Ramos (cell line): ENCODE data around the gene ZDHHC8.

Experiments used
- in situ Hi-C: fragments of 300-500 bp; cut with MboI; formaldehyde crosslinking; loops from one replicate; pipeline ENCODE4 v1.14.3; 2022; ENCODE audit warnings: low sequenced_read_pairs; ENCODE audit not compliant: unreplicated experiment

The ZDHHC8 gene

GRCh38 chr22:20094197-20094807 is 37.3 kb upstream of the ZDHHC8 start:
- in situ Hi-C loops = no loop called here

- in situ Hi-C loops = no loop called here
These were observed 36.1 kb upstream of the ZDHHC8 start for GRCh38 chr22:20095521-20095920.

GRCh38 chr22:20096574-20097420 is 34.8 kb upstream of the ZDHHC8 start:
- in situ Hi-C loops = no loop called here

- in situ Hi-C loops = no loop called here
These were observed 32.4 kb upstream of the ZDHHC8 start for GRCh38 chr22:20099099-20099711.

- in situ Hi-C loops = no loop called here
These were observed 30.0 kb upstream of the ZDHHC8 start for GRCh38 chr22:20101638-20102037.

- in situ Hi-C loops = no loop called here
These were observed 29.3 kb upstream of the ZDHHC8 start for GRCh38 chr22:20102203-20102780.

- in situ Hi-C loops = no loop called here
These were observed 26.0 kb upstream of the ZDHHC8 start for GRCh38 chr22:20105456-20106204.

- in situ Hi-C loops = no loop called here
These were observed 25.3 kb upstream of the ZDHHC8 start for GRCh38 chr22:20106205-20106848.

GRCh38 chr22:20106849-20107237 is 24.8 kb upstream of the ZDHHC8 start:
- in situ Hi-C loops = no loop called here

- in situ Hi-C loops = no loop called here
These were observed 24.1 kb upstream of the ZDHHC8 start for GRCh38 chr22:20107471-20107901.

- in situ Hi-C loops = no loop called here
These were observed 23.4 kb upstream of the ZDHHC8 start for GRCh38 chr22:20107951-20108756.

GRCh38 chr22:20108757-20109230 is 22.8 kb upstream of the ZDHHC8 start:
- in situ Hi-C loops = no loop called here

- in situ Hi-C loops = no loop called here
These were observed 21.9 kb upstream of the ZDHHC8 start for GRCh38 chr22:20109411-20110358.

- in situ Hi-C loops = no loop called here
These were observed 21.1 kb upstream of the ZDHHC8 start for GRCh38 chr22:20110359-20110985.

- in situ Hi-C loops = no loop called here
These were observed 20.4 kb upstream of the ZDHHC8 start for GRCh38 chr22:20111045-20111688.

GRCh38 chr22:20111689-20112622 is 19.6 kb upstream of the ZDHHC8 start:
- in situ Hi-C loops = no loop called here
